ENCODE measurements around the gene SRC.

- TF ChIP-seq TAF1 (IDR thresholded peaks at IDR 0.05; ENCODE audit: low read depth, low read length) = no peak
- no peak for TF ChIP-seq POLR2A (IDR thresholded peaks at IDR 0.05; ENCODE audit: low read depth, low read length)
- TF ChIP-seq POLR2AphosphoS5 (IDR thresholded peaks at IDR 0.05; ENCODE audit: low read depth, low read length) = peak; percentile 17; the same call in 1 of the 2 replicates
- TF ChIP-seq POU2F2 (IDR thresholded peaks at IDR 0.05; ENCODE audit: low read depth, low read length) = no peak
Observed at GRCh38 chr20:37315452-37316110, 30.4 kb upstream of the SRC start.
